H9 (cell line): ENCODE measurements around the gene CAMTA1. TPM values are rescaled to one million over a fixed set of nuclear protein-coding genes. Genes with fewer than 3 reads are reported as not detected.
A peak's percentile ranks its signal among the peaks of the same experiment; 100 is the strongest.

Source experiments
- DNase-seq: peaks from one replicate; pipeline ENCODE4 v3.0.0-alpha.2; 2017
- H2AFZ ChIP-seq: one replicate; pipeline ENCODE4 v1.6.1; 2013; ENCODE audit warnings: mild to moderate bottlenecking, low read length, control low read depth, moderate library complexity
- H2AK5ac ChIP-seq: 2 replicates; pipeline ENCODE4 v1.6.1; 2013; ENCODE audit warnings: low read length, control low read depth, mixed read lengths; ENCODE audit not compliant: insufficient read length
- H2BK120ac ChIP-seq: one replicate; pipeline ENCODE4 v1.6.1; 2013; ENCODE audit warnings: low read depth, mild to moderate bottlenecking, low read length, control low read depth, inconsistent platforms; ENCODE audit not compliant: poor library complexity, severe bottlenecking
- H2BK12ac ChIP-seq: 2 replicates; pipeline ENCODE4 v1.6.1; 2013; ENCODE audit warnings: low read length, control low read depth, mixed read lengths, low read depth; ENCODE audit not compliant: insufficient read length
- H2BK15ac ChIP-seq: 2 replicates; pipeline ENCODE4 v1.6.1; 2013; ENCODE audit warnings: low read depth, low read length, control low read depth
- H2BK20ac ChIP-seq: one replicate; pipeline ENCODE4 v1.6.1; 2013; ENCODE audit warnings: low read depth, mild to moderate bottlenecking, low read length, control low read depth, inconsistent platforms; ENCODE audit not compliant: poor library complexity, severe bottlenecking
- H2BK5ac ChIP-seq: 2 replicates; pipeline ENCODE4 v1.6.1; 2013; ENCODE audit warnings: low read length, control low read depth, mixed read lengths; ENCODE audit not compliant: insufficient read length
- H3K14ac ChIP-seq: 2 replicates; pipeline ENCODE4 v1.6.1; 2013; ENCODE audit warnings: low read length, control low read depth; ENCODE audit not compliant: insufficient read depth
- H3K18ac ChIP-seq: 2 replicates; pipeline ENCODE4 v1.6.1; 2013; ENCODE audit warnings: low read depth, mild to moderate bottlenecking, mixed read lengths, low read length, control low read depth; ENCODE audit not compliant: insufficient read length
- H3K23ac ChIP-seq: 2 replicates; pipeline ENCODE4 v1.6.1; 2013; ENCODE audit warnings: low read length, control low read depth, mixed read lengths, low read depth; ENCODE audit not compliant: insufficient read length
- H3K23me2 ChIP-seq: 2 replicates; pipeline ENCODE4 v1.6.1; 2013; ENCODE audit warnings: low read depth, mild to moderate bottlenecking, mixed read lengths, low read length, control low read depth; ENCODE audit not compliant: insufficient read length, poor library complexity, severe bottlenecking
- H3K27ac ChIP-seq: 2 replicates; pipeline ENCODE4 v1.5.1; 2013; ENCODE audit warnings: low read length, control low read depth, mixed read lengths, low read depth; ENCODE audit not compliant: insufficient read length
- H3K27me3 ChIP-seq: 2 replicates; pipeline ENCODE4 v1.6.1; 2013; ENCODE audit warnings: low read length, control low read depth, inconsistent platforms; ENCODE audit not compliant: insufficient read depth
- H3K4ac ChIP-seq: 2 replicates; pipeline ENCODE4 v1.6.1; 2013; ENCODE audit warnings: low read depth, mild to moderate bottlenecking, control low read depth, inconsistent platforms, low read length, moderate library complexity
- H3K4me1 ChIP-seq: 2 replicates; pipeline ENCODE4 v1.6.1; 2013; ENCODE audit warnings: low read length, control low read depth, inconsistent platforms; ENCODE audit not compliant: insufficient read depth
- H3K4me2 ChIP-seq: 2 replicates; pipeline ENCODE4 v1.6.1; 2013; ENCODE audit warnings: low read length, control low read depth, mixed read lengths; ENCODE audit not compliant: insufficient read length, insufficient read depth
- H3K56ac ChIP-seq: 2 replicates; pipeline ENCODE4 v1.6.1; 2013; ENCODE audit warnings: low read depth, mild to moderate bottlenecking, mixed read lengths, low read length, control low read depth; ENCODE audit not compliant: insufficient read length
- H3K79me1 ChIP-seq: 2 replicates; pipeline ENCODE4 v1.6.1; 2013; ENCODE audit warnings: low read depth, mild to moderate bottlenecking, moderate library complexity, low read length, control low read depth, inconsistent platforms; ENCODE audit not compliant: insufficient read depth, poor library complexity, severe bottlenecking
- H3K79me2 ChIP-seq: 2 replicates; pipeline ENCODE4 v1.6.1; 2013; ENCODE audit warnings: low read length, control low read depth, inconsistent platforms; ENCODE audit not compliant: insufficient read depth
- H3K9ac ChIP-seq: 2 replicates; pipeline ENCODE4 v1.6.1; 2013; ENCODE audit warnings: low read length, control low read depth, mixed read lengths; ENCODE audit not compliant: insufficient read length; ENCODE audit errors: extremely low read depth
- H3K9me3 ChIP-seq: one replicate; pipeline ENCODE4 v1.6.1; 2013; ENCODE audit warnings: low read depth, low read length, inconsistent platforms; ENCODE audit not compliant: control insufficient read depth
- H3T11ph ChIP-seq: one replicate; pipeline ENCODE4 v1.6.1; 2013; ENCODE audit warnings: mild to moderate bottlenecking, low read length, control low read depth, inconsistent platforms
- H4K20me1 ChIP-seq: one replicate; pipeline ENCODE4 v1.6.1; 2013; ENCODE audit not compliant: control insufficient read depth, insufficient read length, insufficient read depth
- H4K5ac ChIP-seq: 2 replicates; pipeline ENCODE4 v1.6.1; 2013; ENCODE audit warnings: low read depth, mild to moderate bottlenecking, mixed read lengths, low read length, control low read depth; ENCODE audit not compliant: insufficient read length
- H4K8ac ChIP-seq: replicated peaks from 2 replicates; pipeline ENCODE4 v1.6.1; 2013; ENCODE audit warnings: low read length, control low read depth, mixed read lengths, low read depth; ENCODE audit not compliant: insufficient read length
- H4K91ac ChIP-seq: 2 replicates; pipeline ENCODE4 v1.6.1; 2013; ENCODE audit warnings: low read depth, mild to moderate bottlenecking, moderate library complexity, mixed read lengths, low read length, control low read depth; ENCODE audit not compliant: insufficient read length
- H3K27ac Mint-ChIP-seq, 3 experiments: 2 replicates in 2 of 3; 3 replicates in 1 of 3; pipeline ENCODE4 v1.8.0; 2020 to 2021; ENCODE audit warnings: mixed read lengths in 3 of 3, mild to moderate bottlenecking in 1 of 3, moderate library complexity in 1 of 3
- H3K27me3 Mint-ChIP-seq: 2 replicates; pipeline ENCODE4 v1.8.0; 2021; ENCODE audit warnings: low read depth, mild to moderate bottlenecking, moderate library complexity, mixed read lengths
- H3K36me3 Mint-ChIP-seq, 3 experiments: 2 replicates in 2 of 3; 3 replicates in 1 of 3; pipeline ENCODE4 v1.8.0; 2020 to 2021; ENCODE audit warnings: low read depth in 3 of 3, mixed read lengths in 3 of 3; ENCODE audit not compliant: insufficient read depth in 1 of 3
- H3K4me1 Mint-ChIP-seq, 2 experiments: 2 replicates each; pipeline ENCODE4 v1.8.0; 2020; ENCODE audit warnings: mixed read lengths in 2 of 2
- H3K4me3 Mint-ChIP-seq, 2 experiments: 2 replicates in 1 of 2; 3 replicates in 1 of 2; pipeline ENCODE4 v1.8.0; 2020 to 2021; ENCODE audit warnings: mild to moderate bottlenecking in 2 of 2, mixed read lengths in 2 of 2, moderate library complexity in 1 of 2
- H3K9me3 Mint-ChIP-seq, 2 experiments: 2 replicates in 1 of 2; 3 replicates in 1 of 2; pipeline ENCODE4 v1.8.0; 2020; ENCODE audit warnings: mild to moderate bottlenecking in 2 of 2, mixed read lengths in 2 of 2, moderate library complexity in 1 of 2
- CTCF ChIP-seq: fragments of 200-600 bp; sonication (generic); conservative IDR thresholded peaks from 3 replicates; pipeline ENCODE4 v1.8.0; 2021; ENCODE audit warnings: antibody characterized with exemption, mild to moderate bottlenecking
- WGBS: extraction: QIAGEN DNeasy Blood & Tissue Kit; methylation state at CpG from one replicate; pipeline ENCODE4 v1.1.7; 2013; ENCODE audit warnings: missing lambda C conversion rate, low lambda C conversion rate, mixed read lengths; ENCODE audit not compliant: insufficient read length; ENCODE audit errors: extremely low coverage; 5-methylcytosine and 5-hydroxymethylcytosine counted together
- total RNA-seq: library from RNA; stranded (reverse); gene quantifications from 2 replicates; pipeline ENCODE4 v1.2.1, GENCODE V29; 2021

The CAMTA1 gene
- total RNA-seq, 1 experiment from 2014 or later = 115 TPM

- Histone ChIP-seq H4K5ac (no peak overlapping the region), H3K9me3 (no peaks in the 10 kb centered on the region), H3K79me1 (no peaks in the 10 kb centered on the region), H2BK20ac (no peak overlapping the region), H3K4me2 (no peak overlapping the region), H3T11ph (no peak overlapping the region), H4K8ac (no peak overlapping the region), H3K4ac (no peak overlapping the region), H3K14ac (no peak overlapping the region), H4K20me1 (peaks cover 2% of the 10 kb centered on the region), H3K18ac (no peak overlapping the region), H3K27ac (no peak overlapping the region), H3K79me2 (no peaks in the 10 kb centered on the region), H3K23me2 (no peaks in the 10 kb centered on the region), H2BK120ac (no peak overlapping the region), H3K4me1 (no peaks in the 10 kb centered on the region), H2BK12ac (no peak overlapping the region), H2BK15ac (no peak overlapping the region), H3K23ac (no peak overlapping the region), H2AK5ac (no peak overlapping the region), H3K56ac (no peak overlapping the region), H3K27me3 (no peaks in the 10 kb centered on the region; the same call in 1 of the 2 replicates), H2BK5ac (no peak overlapping the region), H4K91ac (no peak overlapping the region), H2AFZ (no peak overlapping the region), H3K9ac (no peak overlapping the region)
- peaks cover 7% of the 10 kb centered on the region in 2 experiments; a peak in 3 of 4 replicates for H3K4me1 Mint-ChIP-seq
- no peak overlapping the region for H3K4me3 Mint-ChIP-seq
- WGBS = no CpG with 5 or more reads among the region's 6 CpGs
- peak overlapping the region in 2 of 3 experiments; percentile 72 to 85; a peak in 2 of 7 replicates for H3K27ac Mint-ChIP-seq
- peaks cover 2% of the 10 kb centered on the region for H3K27me3 Mint-ChIP-seq
- peaks cover 0 to under 1% (median 0%) of the 10 kb centered on the region in 3 experiments; a peak in 2 of 7 replicates for H3K36me3 Mint-ChIP-seq
- DNase-seq = no peak
- peaks cover 1 to 3% of the 10 kb centered on the region in 2 experiments; a peak in 2 of 5 replicates for H3K9me3 Mint-ChIP-seq
- no peak for TF ChIP-seq CTCF
These were observed 640.0 kb downstream of the CAMTA1 start for GRCh38 chr1:7425229-7425628.
